NCI-H748 treated with DMSO at 0.1 percent for 48 hours (cell line): ENCODE data around the gene GIMAP6.
"Not testable (repeated sequence)": the region's sequence is repeated elsewhere in the genome, so short reads cannot be mapped to it uniquely, and the experiment has no call there.

Experiments used
- DNase-seq: peaks from one replicate; lab custom pipeline; 2025; lab: John Stamatoyannopoulos, UW

Gene GIMAP6

DNA sequence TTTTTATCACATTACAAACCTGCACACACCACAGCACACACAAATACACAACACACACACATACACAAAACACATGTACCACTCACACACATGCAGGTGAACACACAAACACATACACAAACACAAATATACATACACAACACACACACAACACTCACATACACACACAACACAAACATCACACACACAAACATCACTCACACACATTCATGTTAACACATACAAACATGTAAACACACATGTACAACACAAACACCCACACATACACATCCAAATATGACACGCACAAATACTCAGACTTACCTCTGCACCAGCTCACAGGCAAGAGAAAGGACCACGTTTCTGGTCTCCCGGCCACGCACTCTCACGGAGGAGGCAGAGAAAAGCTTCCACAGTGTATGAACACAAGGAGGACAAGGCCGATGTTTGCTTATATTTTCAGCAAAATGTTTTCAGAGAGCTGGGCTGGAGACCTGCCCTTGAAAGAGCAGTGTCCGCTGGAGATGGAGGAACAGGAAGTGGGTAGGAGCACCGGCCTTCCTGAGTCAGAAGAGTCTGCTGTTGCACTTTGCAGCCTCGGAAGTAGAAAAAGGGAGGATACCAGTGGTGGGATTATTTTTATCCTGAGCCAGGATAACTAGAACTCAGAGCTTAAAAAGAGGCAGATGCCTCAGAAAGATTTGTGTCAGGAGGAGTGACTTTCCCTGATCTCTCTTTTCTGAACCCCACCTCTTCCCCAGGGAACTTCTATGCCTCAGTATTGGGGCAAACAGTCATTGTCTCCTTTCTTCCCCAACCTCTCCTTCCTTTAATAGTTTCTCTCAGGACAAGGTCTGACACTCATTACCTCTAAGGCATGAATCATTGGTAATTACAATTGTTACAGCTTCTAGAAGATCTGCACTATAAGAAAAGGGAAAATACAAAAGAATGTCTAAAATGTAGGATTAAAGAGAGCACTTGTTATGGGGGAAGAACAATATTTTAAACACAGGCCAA, at the start of gene GIMAP6:
Gene GIMAP6 (minus strand): TSS at position 520 of the 999 bp plus-strand sequence. CDS start 2,243 bp downstream, outside the sequence.
- DNase-seq, result no peak

DNA sequence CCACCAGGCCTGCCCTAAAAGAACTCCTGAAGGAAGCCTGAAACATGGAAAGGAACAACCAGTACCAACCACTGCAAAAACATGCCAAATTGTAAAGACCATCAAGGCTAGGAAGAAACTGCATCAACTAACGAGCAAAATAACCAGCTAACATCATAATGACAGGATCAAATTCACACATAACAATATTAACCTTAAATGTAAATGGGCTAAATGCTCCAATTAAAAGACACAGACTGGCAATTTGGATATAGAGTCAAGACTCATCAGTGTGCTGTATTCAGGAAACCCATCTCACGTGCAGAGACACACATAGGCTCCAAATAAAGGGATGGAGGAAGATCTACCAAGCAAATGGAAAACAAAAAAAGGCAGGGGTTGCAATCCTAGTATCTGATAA, 48.2 kb upstream of the GIMAP6 start:
- not testable (repeated sequence) for DNase-seq

GRCh38 chr7:150678601-150679000, 46.4 kb upstream of the GIMAP6 start:
- not testable (repeated sequence) for DNase-seq

DNA sequence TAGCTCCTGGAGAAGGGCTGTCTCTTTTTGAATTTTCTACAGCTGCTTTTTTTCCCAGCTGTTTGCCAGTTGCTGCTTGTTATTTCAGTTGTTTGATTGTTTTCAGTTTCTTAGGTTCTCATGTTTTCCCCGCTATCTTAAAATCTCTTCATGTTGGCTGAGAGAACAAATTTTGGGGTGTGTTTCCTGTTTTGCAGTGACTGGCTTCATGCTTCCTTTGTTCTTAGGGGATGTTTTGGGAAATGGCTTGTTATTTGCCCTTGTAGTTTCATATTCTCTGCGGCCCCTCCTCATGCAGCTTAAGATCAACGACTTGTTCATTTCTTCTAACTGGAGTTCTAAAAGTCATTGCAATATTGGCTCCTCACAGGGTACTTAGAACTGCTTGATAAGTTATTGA, 44.7 kb upstream of the GIMAP6 start:
- not testable (repeated sequence) for DNase-seq

- DNase-seq, result not testable (repeated sequence)
Measured at GRCh38 chr7:150676276-150676675, 44.1 kb upstream of the GIMAP6 start.

DNA sequence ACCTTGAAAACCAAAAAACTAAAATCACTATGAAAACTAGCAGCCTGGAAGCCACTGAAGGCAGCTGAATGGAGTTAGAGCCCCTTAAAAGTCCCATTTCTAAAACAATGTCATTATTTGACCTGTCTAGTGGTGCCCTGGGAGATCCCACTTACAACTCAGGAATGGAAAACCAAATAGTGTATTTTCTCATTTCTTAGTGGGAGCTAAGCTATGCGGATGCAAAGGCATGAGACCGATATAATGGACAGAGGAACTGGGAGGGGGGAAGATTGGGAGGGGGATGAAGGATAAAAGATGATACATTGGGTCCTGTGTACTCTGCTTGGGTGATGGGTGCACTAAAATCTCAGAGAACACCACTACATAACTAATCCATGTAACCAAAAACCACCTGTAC, 43.5 kb upstream of the GIMAP6 start:
- DNase-seq, result no peak

DNA sequence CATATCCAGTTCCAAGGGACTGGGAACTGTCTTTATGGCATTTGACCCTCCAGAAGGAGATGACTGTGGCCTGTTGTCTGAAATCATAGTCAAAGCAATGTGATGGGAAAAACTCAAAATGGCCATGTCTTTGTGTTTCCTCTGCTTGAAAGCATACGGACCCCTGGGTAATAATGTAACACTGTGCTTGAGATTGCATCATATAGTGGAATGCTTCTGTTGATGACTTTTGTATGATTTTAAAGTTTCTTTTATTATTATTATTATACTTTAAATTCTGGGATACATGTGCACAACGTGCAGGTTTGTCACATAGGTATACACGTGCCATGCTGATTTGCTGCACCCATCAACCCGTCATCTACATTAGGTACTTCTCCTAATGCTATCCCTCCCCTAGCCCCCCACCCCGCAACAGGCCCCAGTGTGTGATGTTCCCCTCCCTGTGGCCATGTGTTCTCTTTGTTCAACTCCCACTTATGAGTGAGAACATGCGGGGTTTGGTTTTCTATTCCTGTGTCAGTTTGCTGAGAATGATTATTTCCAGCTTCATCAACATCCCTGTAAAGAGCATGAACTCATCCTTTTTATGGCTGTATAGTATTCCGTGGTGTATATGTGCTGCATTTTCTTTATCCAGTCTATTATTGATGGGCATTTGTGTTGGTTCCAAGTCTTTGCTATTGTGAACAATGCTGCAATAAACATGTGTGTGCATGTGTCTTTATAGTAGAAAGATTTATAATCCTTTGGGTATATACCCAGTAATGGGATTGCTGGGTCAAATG, 39.8 kb upstream of the GIMAP6 start:
- DNase-seq, result not testable (repeated sequence)

DNA sequence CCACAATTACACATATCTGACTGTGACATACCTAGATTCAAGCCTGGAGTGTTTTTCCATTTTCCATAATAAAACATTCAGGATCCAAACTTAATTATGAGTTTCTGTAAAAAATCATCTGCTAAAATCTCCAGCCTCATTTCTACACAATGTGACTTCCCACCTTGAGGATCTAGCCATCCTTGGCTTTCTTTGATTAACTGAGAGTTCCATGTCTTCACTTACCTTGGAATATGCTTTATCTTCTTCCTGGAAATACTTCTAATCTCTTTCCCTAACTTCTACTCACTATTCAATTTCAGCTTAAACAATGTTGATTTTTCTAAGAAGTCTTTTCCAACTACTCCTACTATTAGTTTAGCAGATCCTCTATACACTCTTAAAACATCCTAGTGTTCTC, 36.8 kb upstream of the GIMAP6 start:
- DNase-seq, result no peak

- DNase-seq, result no peak
Measured at GRCh38 chr7:150668472-150668911, 36.3 kb upstream of the GIMAP6 start.

GRCh38 chr7:150666412-150666811, 34.2 kb upstream of the GIMAP6 start:
- no peak for DNase-seq

- DNase-seq, result no peak
Measured at GRCh38 chr7:150665896-150666295, 33.7 kb upstream of the GIMAP6 start.

- DNase-seq, result no peak
Measured at GRCh38 chr7:150665089-150665748, 33.0 kb upstream of the GIMAP6 start.

DNA sequence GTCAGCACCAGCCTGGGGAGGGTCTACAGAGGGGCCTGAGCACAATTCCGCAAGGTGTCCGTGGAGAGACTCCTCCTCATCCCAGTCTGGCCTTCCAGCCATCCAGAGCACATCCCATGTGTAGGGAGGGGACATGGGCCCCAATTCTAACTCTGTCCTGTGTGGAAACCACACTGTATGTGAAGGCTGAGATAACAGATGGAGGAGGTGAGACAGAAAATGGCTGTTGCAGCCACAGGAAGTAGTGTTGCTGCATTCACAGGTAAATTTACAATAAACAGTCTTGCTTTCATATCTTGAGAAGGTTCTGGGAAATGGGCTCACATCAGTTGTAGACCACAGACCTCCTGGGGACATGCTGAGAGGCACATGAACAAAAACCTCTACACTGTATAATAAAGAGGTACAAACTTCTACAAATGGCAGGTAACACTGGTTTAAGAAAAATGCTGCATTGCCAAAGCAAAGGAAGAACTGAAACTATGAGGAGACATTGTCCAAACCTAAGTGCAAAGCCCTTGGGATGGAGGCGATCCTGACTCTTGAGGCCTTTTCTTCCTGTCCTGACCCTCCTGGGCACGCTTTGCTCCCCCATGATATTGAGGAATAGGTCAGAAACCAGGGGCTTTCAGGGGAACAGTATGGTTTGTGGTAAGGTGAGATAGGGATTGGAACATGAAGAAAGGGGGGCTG, 31.8 kb upstream of the GIMAP6 start:
- DNase-seq, result no peak

GRCh38 chr7:150662821-150663220, 30.6 kb upstream of the GIMAP6 start:
- not testable (repeated sequence) for DNase-seq

DNA sequence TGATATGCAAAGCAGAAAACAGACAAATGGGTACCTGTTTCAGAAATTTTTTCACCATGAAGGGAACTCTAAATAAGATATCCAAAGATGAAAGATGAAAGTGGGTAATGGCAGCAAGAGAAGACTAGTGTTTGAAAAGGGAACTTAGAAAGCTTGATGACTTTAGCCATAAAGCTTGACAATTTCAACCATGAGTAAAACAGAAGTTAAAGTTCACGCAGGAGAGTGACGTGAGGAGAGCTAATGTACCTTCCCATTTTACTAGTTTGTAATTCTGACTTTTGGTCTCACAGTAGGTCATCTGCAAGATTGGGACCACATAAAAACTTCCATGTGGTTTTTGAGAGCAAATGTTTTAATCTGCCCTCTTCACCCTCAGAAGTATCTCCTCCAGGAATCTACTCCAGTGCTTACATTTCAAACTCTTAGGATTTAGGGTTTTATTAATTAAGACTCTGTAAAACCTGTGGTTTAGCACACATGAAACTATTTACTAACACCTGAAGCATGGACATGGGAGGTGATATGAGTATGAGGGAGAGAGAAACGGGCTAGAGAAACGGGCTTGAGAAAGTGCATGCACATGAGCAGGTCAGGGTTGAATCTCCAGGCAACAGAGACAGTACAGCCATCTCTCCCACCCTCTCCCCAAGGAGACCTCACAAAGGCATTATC, 28.9 kb upstream of the GIMAP6 start:
- no peak for DNase-seq

DNA sequence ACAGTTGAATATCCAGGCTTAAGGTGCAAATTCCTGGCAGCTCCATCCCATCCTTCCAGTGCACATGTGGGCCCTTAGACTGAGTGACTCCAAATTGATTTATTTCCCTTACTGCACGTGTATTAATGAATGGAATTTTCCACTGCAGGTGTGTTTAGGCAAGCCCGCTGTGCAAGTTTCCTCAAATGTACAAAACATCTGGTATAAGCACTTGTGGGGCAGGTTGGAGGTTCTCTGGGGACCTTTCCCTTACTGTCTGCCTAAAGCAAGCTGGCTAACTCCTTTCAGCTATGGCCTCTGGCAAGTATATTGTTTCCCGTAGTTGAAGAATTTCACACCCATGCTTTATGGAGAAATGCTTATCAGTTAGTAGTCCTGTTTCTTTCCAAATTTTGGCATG, 25.3 kb upstream of the GIMAP6 start:
- DNase-seq, result no peak

GRCh38 chr7:150656047-150656446, 23.9 kb upstream of the GIMAP6 start:
- DNase-seq, result no peak

- no peak for DNase-seq
Measured at GRCh38 chr7:150654692-150655091, 22.5 kb upstream of the GIMAP6 start.

- DNase-seq, result no peak
Measured at GRCh38 chr7:150649080-150649385, 16.8 kb upstream of the GIMAP6 start.

DNA sequence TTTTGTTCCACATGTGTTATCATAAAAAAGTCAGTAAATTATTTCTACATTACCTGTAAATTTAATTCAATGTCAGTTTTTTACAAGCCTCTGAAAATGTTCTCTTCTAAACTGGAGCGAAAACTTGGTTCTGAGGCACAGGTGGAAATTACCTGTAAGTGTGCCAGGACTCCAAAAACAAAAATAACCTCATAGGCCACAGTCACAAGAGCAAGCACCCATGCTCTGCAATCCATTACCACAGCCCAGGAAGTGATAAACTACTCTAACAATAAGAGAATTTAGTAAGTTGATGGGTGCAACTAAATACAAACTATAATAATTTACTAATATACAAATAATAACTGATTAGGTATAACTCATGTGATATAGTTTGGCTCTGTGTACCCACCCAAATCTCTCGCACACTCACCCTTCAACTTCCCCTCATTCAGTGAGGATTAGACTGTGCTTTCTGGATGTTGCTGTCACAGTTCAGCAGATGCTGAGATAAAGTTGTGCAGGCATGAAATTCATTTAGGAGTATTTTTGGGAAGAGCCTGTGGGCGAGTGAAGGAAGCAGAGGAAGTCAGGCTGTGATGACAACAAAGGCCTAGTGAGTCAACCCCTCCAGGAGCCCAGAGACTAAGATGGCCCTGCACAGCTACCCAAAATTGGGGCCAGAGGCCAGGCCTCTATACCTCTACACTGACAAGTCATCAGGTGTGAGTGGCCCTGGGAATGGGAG, 16.3 kb upstream of the GIMAP6 start:
- DNase-seq, result no peak
